ENCODE measurements around the gene SERINC3. TPM values are rescaled to one million over a fixed set of nuclear protein-coding genes. Genes with fewer than 3 reads are reported as not detected.

SERINC3 gene
- total and polyA plus RNA-seq, 2 donors (not counting 3 experiments of a cell fraction or from before 2014, with no cell fraction given): 83.7 to 177 TPM

GRCh38 chr20:44536175-44536574, 14.3 kb upstream of the SERINC3 start:
- Histone ChIP-seq H3K4me2 (ENCODE audit: insufficient read depth, low read length) (no peak overlapping the region), H2AFZ (ENCODE audit: low read depth, low read length) (no peak overlapping the region), H3K36me3 (ENCODE audit: control insufficient read depth in 2 of 2, extremely low read depth in 1 of 2, insufficient read depth in 2 of 2, low read length in 2 of 2) (no peaks in the 10 kb centered on the region), H3K9me3 (replicated peaks; ENCODE audit: control insufficient read depth, insufficient read depth, low read length) (no peaks in the 10 kb centered on the region), H3K9me1 (replicated peaks; ENCODE audit: control insufficient read depth, extremely low read depth, insufficient read depth, low read length) (no peaks in the 10 kb centered on the region), H3K27me3 (ENCODE audit: control insufficient read depth in 2 of 2, insufficient read depth in 2 of 2, low read length in 2 of 2) (no peaks in the 10 kb centered on the region), H3K4me3 (replicated peaks in 1 of 3; ENCODE audit: insufficient read depth in 1 of 3, low read depth in 1 of 3, low read length in 3 of 3) (no peak overlapping the region), H3K4me1 (ENCODE audit: control insufficient read depth, extremely low read depth, insufficient read depth, low read length) (peaks cover 27% of the 10 kb centered on the region), H3K9ac (replicated peaks; ENCODE audit: extremely low read depth, insufficient read depth, low read length) (no peak overlapping the region), H3K27ac (ENCODE audit: insufficient read depth, low read depth, low read length) (no peak overlapping the region), H4K20me1 (replicated peaks; ENCODE audit: control insufficient read depth, extremely low read depth, insufficient read depth, low read length) (no peaks in the 10 kb centered on the region), H3K79me2 (ENCODE audit: control insufficient read depth, insufficient read depth, low read length) (peaks cover 31% of the 10 kb centered on the region)
- POLR2A ChIA-PET: no interaction called here
- CTCF ChIA-PET: interaction anchor here (0.9 to 1.3 kb wide), 3 partner anchors 13 to 73 kb away, joined by 3 to 5 read pairs (median 3); no protein-coding TSS in a partner anchor
- TF ChIP-seq MAX (IDR thresholded peaks at IDR 0.05; ENCODE audit: insufficient read depth, insufficient read length) (no peak), POLR2A (IDR thresholded peaks at IDR 0.05; ENCODE audit: low read depth, low read length) (no peak), POLR2AphosphoS5 (IDR thresholded peaks at IDR 0.05; ENCODE audit: insufficient read depth, low read depth, low read length) (no peak), MYC (IDR thresholded peaks at IDR 0.05; ENCODE audit: low read depth, low read length) (no peak), GATA2 (IDR thresholded peaks at IDR 0.05; ENCODE audit: insufficient read depth, insufficient read length, low read depth, low read length) (no peak), FOS (IDR thresholded peaks at IDR 0.05; ENCODE audit: borderline replicate concordance, insufficient read depth, low read length) (no peak), EZH2 (IDR thresholded peaks at IDR 0.05; ENCODE audit: borderline replicate concordance, low read depth, low read length, severe bottlenecking) (no peak), CTCF (IDR thresholded peaks at IDR 0.05; ENCODE audit: extremely low read depth in 1 of 2, insufficient read depth in 1 of 2, low read depth in 1 of 2, low read length in 2 of 2) (no peak), JUN (IDR thresholded peaks at IDR 0.05; ENCODE audit: borderline replicate concordance, insufficient read depth, insufficient read length, low read depth) (no peak)
- no peak for DNase-seq (ENCODE audit: low read depth, low spot score)
- intact Hi-C loops (cut with micrococcal nuclease): loop anchor here (10.0 kb wide), 1 partner anchor 199 kb away; no protein-coding TSS in a partner anchor
- BruUV-seq (replicated peaks): no TSS peak
- dilution Hi-C loops (cut with MboI; ENCODE audit: extremely low pct_ligation_motif_present, low sequenced_read_pairs): no loop called here
- no peak for FAIRE-seq

Measured in endothelial cell of umbilical vein (primary cell).